Measurements from ENCODE around the gene PGGHG.
"Not testable (repeated sequence)": the region's sequence is repeated elsewhere in the genome, so short reads cannot be mapped to it uniquely, and the experiment has no call there.

The PGGHG gene

GRCh38 chr11:288478-289397 lies at the start of gene PGGHG:
Gene PGGHG, plus strand, starts transcription at chr11:289126. Its CDS starts 691 bp downstream, at chr11:289817.
- peak; percentile 32 for DNase-seq

DNA sequence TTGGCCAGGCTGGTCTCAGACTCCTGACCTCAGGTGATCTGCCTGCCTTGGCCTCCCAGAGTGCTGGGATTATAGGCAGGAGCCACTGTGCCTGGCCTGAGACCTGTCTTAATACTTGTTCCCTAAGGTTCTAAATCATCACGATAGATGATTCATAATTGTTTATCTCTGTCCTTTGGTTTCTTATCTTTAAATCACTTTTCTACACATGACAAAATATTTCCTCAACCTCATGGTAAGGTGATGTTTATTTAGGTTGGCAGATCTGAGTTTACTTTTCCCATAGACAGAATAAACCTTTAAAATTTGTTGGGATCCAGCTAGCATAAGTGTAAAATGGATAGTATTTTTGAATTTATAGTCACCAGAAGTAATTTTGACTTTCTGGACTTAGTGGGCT lies 48.6 kb upstream of the PGGHG start:
- no peak for DNase-seq

- DNase-seq = no peak
Measured at GRCh38 chr11:241634-242033, 47.3 kb upstream of the PGGHG start.

DNA sequence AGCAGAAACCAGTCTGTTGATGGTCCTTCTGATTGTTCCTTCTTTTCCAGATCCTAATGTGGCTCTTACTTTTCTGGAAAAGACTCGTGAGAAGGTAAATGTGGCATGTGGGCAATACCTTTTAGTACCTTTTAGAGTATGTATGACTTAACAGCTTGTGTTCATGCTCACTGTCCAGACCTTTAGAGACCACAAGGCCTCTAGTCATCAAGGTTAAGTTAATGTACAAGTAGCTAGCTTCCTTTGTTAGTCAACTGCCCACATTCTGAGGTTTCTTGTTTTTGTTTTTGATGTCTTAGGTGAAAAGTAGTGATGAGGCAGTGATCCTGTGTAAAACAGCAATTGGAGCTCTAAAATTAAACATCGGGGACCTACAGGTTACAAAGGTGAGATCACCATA lies 44.5 kb upstream of the PGGHG start:
- DNase-seq = no peak

DNA sequence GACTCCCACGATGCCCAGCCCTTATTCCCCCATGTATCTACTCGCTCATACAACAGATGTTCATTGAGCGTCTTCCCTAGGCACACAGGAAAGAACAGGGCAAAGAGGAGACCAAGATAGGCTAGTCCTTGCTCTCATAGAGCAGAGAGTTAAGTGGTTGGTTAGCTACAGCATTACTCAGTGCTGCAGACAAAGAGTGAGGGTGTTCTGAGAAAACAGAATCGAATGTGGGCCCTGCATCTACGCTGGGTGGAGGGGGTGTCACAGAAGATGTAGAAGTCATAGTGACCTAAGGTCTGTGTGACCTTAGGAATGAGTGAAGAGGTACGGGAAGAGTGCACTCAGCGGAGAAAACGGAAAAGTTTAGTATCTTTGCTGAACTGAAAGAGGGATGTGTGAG lies 39.9 kb upstream of the PGGHG start:
- DNase-seq = no peak

- DNase-seq = no peak
Measured at GRCh38 chr11:250274-250673, 38.7 kb upstream of the PGGHG start.

- DNase-seq = no peak
Measured at GRCh38 chr11:250740-251299, 38.1 kb upstream of the PGGHG start.

- no peak for DNase-seq
Measured at GRCh38 chr11:251550-251949, 37.4 kb upstream of the PGGHG start.

DNA sequence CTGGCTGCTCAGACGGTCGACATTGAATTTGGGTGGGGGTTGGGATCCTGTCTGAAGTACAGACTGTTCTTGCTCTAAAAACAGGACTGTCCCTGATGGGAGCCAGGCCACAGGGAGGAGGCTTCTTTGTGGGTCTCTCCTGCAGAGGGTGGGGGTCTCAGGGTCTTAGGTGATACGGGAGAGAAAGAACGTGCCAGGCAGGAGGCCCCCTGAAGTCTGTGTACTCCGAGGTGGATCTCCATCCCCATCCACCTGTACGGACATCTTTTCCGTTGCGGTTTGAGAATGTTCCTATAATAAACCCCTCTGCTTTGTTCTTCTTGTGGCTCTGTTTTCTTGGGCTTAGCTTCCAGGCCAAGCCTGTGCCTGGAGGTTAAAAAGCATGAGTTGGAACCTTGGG lies 36.3 kb upstream of the PGGHG start:
- DNase-seq = no peak

DNA sequence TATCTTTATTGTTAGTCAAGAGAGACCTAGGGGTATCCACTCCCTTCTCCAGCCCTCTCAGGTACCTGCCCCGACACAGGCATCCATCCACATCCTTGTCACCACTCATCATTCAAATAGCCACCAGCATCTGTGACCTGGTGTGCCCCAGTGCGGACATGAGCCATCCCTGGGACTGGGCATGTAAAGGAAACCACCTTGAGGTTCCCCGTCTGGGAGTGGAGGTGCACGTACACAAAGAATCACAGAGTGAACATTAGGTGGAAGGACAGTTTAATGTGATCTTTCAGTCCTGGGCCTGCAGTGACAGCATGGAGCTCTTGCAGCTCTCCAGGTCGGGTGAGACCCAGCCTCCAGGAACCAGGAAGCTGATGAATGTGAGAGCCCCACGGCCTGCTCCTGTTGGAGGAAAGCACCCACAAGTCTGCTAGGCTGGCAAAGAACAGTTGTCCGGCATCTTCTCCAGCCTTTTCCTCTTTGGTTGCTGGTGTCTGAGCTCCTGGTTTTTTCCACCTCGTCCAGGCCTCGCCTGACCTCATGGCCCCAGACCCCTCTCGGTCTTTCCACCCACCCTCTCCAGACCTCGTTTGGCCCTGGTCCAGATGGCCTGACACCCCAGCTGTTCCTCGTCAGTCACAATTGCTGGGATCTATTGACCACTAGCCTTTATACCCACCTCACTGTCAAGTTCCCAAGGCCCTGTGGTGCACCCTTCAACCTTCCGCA lies 35.6 kb upstream of the PGGHG start:
- no peak for DNase-seq

DNA sequence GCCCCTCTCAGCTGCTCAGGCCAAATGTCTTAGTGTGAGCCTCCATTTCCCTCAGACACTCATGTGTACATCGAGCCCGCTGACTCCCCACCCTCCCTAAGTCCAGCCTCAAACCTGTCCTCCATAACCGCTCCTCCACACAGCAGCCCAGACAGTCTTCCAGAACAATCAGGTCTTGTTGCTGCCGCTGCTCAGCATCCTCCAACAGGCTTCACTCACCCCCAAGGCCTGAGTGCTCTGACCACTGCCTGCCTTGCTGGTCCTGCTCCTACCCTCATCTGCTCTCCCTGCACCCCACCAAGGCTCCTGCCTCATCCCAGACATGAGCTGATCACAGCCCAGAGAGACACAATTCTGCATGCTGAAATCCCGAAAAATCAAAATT lies 35.0 kb upstream of the PGGHG start:
- no peak for DNase-seq

DNA sequence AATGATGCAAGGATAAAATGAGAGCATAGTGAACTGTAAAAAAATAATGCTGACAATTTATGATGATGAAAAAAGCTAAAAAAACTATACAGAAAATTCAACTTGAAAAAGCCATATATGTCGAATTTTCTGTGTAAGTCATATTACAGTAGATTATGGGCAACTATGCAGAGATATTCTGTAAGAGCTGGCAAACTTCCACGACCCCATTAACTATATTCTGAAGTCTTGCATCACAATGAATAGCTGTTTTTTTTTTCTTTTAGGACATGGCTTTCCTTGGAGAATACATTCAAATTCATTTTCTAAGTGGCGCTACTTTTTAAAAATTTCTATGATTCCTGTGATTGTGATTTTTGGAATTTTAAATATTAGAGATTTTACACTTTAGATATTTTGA lies 33.8 kb upstream of the PGGHG start:
- DNase-seq = no peak

DNA sequence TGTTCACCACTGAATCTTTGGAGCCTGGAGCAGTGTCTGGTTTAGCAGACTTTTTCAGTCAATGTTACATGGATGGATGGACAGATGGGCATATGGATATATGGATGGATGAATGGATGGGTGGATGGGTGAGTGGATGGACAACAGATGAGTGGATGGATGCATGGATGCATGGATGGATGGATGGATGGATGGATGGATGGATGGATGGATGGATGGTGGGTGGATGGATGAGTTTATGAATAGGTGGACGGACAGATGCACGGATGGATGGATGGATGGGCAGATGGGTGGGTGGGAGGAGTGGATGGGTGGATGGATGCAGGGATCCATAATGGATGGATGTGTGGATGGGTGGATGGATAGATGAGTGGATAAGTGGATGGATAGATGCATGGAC lies 33.1 kb upstream of the PGGHG start:
- no peak for DNase-seq

- no peak for DNase-seq
Measured at GRCh38 chr11:256952-257737, 31.8 kb upstream of the PGGHG start.

- no peak for DNase-seq
Measured at GRCh38 chr11:257766-258493, 31.0 kb upstream of the PGGHG start.

GRCh38 chr11:259413-259812 lies 29.5 kb upstream of the PGGHG start:
- DNase-seq = no peak

GRCh38 chr11:261624-262023 lies 27.3 kb upstream of the PGGHG start:
- no peak for DNase-seq

- no peak for DNase-seq
Measured at GRCh38 chr11:266676-267439, 22.1 kb upstream of the PGGHG start.

DNA sequence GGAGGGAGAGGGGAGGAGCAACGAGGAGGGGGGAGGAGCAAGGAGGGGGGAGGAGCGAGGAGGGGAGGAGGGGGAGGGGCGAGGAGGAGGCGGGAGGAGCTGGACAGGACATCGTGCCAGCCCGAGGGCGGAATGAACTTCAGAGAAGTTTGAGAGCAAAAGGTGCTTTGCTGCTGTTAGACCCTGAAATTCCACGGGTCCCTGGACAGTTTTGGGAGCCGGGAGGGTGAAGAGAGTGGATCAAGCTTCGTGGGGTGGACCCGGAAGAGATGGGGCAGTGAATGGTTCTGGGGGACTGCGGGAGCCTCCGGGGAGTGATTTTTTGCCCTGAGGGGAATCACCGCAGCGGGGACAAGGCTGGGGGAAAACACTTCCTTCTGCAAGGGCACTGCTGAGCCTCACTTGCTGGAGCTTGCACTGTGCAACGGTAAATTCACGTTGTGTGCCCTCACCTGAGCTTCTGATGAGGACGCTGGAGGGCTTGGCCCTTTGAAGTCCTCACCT lies 21.4 kb upstream of the PGGHG start:
- DNase-seq = no peak

- not testable (repeated sequence) for DNase-seq
Measured at GRCh38 chr11:268716-269145, 20.2 kb upstream of the PGGHG start.

- DNase-seq = no peak
Measured at GRCh38 chr11:269146-269890, 19.6 kb upstream of the PGGHG start.

All from NCI-H510A (cell line).